Activated CD4-positive, alpha-beta T cell treated with anti-CD3 and anti-CD28 coated beads for 48 hours (primary cell): ENCODE results near the gene PDE4B.
"Not testable (repeated sequence)": the region's sequence is repeated elsewhere in the genome, so short reads cannot be mapped to it uniquely, and the experiment has no call there.

Experiments used
- DNase-seq: peaks from one replicate; pipeline ENCODE4 v3.0.0-alpha.2; 2020

Gene PDE4B

GRCh38 chr1:66402194-66402593, 609.5 kb downstream of the PDE4B start:
- no peak for DNase-seq

- DNase-seq = no peak
Observed at GRCh38 chr1:66403007-66403731, 610.5 kb downstream of the PDE4B start.

GRCh38 chr1:66405061-66405460, 612.4 kb downstream of the PDE4B start:
- no peak for DNase-seq

GRCh38 chr1:66411449-66411848, 618.8 kb downstream of the PDE4B start:
- DNase-seq = not testable (repeated sequence)

GRCh38 chr1:66412704-66413103, 620.0 kb downstream of the PDE4B start:
- no peak for DNase-seq

GRCh38 chr1:66413136-66413837, 620.6 kb downstream of the PDE4B start:
- DNase-seq = no peak

- no peak for DNase-seq
Observed at GRCh38 chr1:66413838-66414175, 621.1 kb downstream of the PDE4B start.

- DNase-seq = no peak
Observed at GRCh38 chr1:66415281-66415680, 622.6 kb downstream of the PDE4B start.

- DNase-seq = no peak
Observed at GRCh38 chr1:66415866-66416265, 623.2 kb downstream of the PDE4B start.

GRCh38 chr1:66416295-66416694, 623.6 kb downstream of the PDE4B start:
- no peak for DNase-seq

- no peak for DNase-seq
Observed at GRCh38 chr1:66418021-66418420, 625.3 kb downstream of the PDE4B start.

- DNase-seq = not testable (repeated sequence)
Observed at GRCh38 chr1:66420171-66420570, 627.5 kb downstream of the PDE4B start.

- not testable (repeated sequence) for DNase-seq
Observed at GRCh38 chr1:66420906-66421305, 628.2 kb downstream of the PDE4B start.

- no peak for DNase-seq
Observed at GRCh38 chr1:66422804-66423203, 630.1 kb downstream of the PDE4B start.
